HG03521 (cell line): Measurements from ENCODE around the gene HPDL.
"Not testable (repeated sequence)": the region's sequence is repeated elsewhere in the genome, so short reads cannot be mapped to it uniquely, and the experiment has no call there.

Experiments
- ATAC-seq: cut with Tn5 transposase; IDR thresholded peaks from one replicate; pipeline ENCODE4 v1.9.1; 2021; ENCODE audit warnings: mild to moderate bottlenecking, moderate library complexity; ENCODE audit not compliant: unreplicated experiment

HPDL gene

GRCh38 chr1:45348966-45349677, 22.4 kb downstream of the HPDL start:
- no peak for ATAC-seq

GRCh38 chr1:45351508-45351907, 24.8 kb downstream of the HPDL start:
- ATAC-seq: no peak

GRCh38 chr1:45353685-45354084, 27.0 kb downstream of the HPDL start:
- ATAC-seq: no peak

GRCh38 chr1:45354838-45355237, 28.1 kb downstream of the HPDL start:
- ATAC-seq: no peak

DNA sequence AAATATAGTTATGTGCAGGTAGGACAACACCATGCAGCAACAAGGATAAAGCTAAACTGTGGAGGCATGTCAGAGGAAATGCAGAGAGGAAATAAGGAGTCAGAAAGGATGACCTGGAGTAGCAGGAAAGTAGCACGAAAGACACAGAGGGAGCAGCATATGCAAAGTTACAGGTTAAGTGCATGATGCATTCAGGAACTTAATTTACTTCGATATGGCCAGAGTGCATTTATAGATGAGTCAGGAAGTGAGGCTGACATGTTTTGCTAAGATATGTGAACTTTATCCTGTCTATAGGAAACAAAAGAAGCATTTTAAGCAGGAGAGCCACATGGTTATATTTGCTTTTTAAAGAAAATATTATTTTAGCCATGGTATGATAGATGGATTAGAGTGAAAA, 29.0 kb downstream of the HPDL start:
- ATAC-seq: no peak

DNA sequence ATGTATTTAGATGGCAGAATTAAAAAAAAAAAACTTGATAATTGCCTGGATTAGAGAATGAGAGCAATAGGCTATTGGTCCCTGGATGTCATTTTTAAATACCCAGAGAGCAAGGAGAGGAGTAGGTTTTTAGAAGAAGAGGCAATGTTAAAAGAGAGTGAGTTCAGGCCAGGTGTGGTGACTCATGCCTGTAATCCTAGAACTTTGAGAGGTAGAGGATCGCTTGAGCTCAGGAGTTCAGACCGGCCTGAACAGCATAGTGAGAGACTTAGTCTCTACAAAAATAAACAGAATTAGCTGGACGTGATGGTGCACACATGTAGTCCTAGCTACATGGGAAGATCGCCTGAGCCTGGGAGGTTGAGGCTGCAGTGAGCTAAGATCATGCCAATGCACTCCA, 29.5 kb downstream of the HPDL start:
- ATAC-seq: no peak

GRCh38 chr1:45359882-45360513, 33.3 kb downstream of the HPDL start:
- no peak for ATAC-seq

DNA sequence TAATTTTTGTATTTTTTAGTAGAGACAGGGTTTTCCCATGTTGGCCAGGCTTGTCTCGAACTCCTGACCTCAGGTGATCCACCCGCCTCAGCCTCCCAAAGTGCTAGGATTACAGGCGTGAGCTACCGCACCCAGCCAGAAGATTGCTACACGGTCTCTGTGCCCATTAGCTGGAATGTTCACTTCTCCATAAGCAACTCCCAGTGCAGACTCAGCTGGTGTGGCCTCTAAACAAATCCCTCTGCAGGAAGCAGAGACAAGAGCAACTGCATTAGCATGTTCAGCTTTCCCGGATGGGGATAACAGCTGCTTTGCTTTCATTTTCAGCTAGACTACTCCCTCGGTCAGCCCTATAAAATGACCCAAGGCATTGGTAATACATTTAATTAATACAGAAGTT, 34.3 kb downstream of the HPDL start:
- not testable (repeated sequence) for ATAC-seq

- ATAC-seq: no peak
Observed at GRCh38 chr1:45364294-45364693, 37.6 kb downstream of the HPDL start.

GRCh38 chr1:45365051-45365450, 38.4 kb downstream of the HPDL start:
- ATAC-seq: peak; percentile 46

DNA sequence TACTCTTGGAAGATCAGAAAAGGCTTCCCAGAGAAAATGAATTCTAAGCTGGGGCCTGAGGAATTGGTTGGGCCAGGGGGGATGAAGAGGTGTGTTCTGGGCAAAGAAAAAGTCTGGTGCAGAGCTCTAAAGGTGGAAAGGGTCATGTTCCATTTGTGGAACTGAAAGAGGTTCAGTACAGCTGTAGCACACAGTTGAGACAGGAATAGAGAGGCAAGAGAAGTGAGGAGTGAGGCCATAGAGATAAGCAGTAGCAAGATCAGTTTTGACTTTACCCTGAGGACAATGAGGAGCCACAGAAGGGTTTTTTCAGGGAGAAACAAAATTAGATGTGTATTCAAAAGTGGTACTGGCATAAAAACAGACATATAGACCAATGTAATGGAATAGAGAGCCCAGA, 43.9 kb downstream of the HPDL start:
- no peak for ATAC-seq

GRCh38 chr1:45373573-45373972, 46.9 kb downstream of the HPDL start:
- ATAC-seq: no peak

DNA sequence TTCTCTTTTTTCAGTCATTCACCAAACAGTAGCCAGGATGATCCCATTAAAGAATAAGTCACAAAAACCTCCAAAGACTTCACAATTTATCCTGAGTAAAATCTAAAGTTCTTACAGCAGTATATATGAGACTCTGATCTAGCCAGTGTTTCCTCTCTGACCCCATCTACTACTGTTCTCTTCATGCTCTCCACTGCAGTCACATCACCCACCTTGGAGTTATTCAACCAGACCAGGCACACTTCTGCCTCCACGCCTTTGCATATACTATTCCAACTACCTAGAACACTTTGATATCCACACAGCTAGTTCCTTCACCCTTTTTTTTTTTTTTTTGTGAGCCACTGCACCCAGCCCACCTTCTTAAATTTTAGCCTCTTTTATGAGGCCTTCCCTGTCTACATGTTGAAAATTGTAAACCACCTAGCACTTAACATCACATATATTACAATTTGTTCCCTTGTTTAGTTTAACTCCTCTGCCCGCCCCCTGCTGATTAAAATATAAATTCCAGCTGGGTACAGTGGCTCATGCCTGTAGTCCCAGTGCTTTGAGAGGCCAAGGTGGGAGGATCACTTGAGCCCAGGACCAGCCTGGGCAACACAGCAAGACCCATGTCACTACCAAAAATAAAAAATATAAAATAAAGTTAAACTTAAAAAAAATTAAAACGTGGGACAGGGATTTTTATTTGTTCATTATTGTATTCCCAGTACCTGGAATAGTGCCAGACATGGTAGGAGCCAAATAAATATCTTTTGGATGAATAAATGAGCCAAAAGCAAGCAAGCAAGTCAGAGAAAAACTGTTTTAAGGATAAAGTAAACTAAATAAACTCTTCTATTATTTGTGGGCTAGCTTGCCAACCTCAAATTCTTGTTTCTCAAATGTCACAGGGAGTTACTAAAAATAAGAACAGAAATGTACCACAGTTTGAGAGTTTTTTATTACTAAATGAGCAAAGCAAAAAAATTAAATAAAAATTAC, 48.7 kb downstream of the HPDL start:
- ATAC-seq: no peak

DNA sequence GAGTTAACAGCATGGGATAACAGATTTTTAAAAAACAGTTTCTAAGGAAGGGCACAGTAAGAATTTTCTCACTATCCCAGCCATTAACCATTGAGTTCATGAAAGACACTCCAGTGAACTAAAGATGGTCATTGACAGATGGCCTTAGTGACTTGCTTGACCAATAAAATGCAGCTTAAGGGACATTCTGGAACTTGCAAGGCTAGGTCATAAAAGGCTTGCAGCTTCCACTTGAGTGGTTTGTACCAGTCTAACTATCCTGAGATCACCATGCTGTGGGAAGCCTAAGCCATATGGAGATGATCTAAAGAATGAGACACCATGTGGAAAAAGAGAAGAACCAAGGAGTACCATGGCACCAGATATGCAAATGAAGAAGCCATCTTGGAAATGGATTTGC, 51.5 kb downstream of the HPDL start:
- ATAC-seq: no peak
